Activated CD4-positive, alpha-beta T cell treated with anti-CD3 and anti-CD28 coated beads, Interleukin-2, amount 50 U/mL, for 4 hours (primary cell): Measurements from ENCODE around the gene C16orf74.

ENCODE experiments used
- DNase-seq, 2 experiments: peaks; one replicate each; pipeline ENCODE4 v3.0.0-alpha.2; 2020

Gene C16orf74

GRCh38 chr16:85668676-85669424, 82.0 kb downstream of the C16orf74 start:
- DNase-seq = no peak

- no peak for DNase-seq
Measured at GRCh38 chr16:85667841-85668413, 83.0 kb downstream of the C16orf74 start.

GRCh38 chr16:85667261-85667660, 83.6 kb downstream of the C16orf74 start:
- no peak for DNase-seq

- no peak for DNase-seq
Measured at GRCh38 chr16:85665929-85666328, 85.0 kb downstream of the C16orf74 start.

- no peak for DNase-seq
Measured at GRCh38 chr16:85665373-85665740, 85.5 kb downstream of the C16orf74 start.

GRCh38 chr16:85664580-85665372, 86.1 kb downstream of the C16orf74 start:
- DNase-seq = no peak

- no peak for DNase-seq
Measured at GRCh38 chr16:85663891-85664321, 87.0 kb downstream of the C16orf74 start.

- DNase-seq = no peak
Measured at GRCh38 chr16:85662976-85663830, 87.7 kb downstream of the C16orf74 start.

GRCh38 chr16:85662482-85662812, 88.4 kb downstream of the C16orf74 start:
- no peak for DNase-seq

- no peak for DNase-seq
Measured at GRCh38 chr16:85661740-85662481, 89.0 kb downstream of the C16orf74 start.

- no peak for DNase-seq
Measured at GRCh38 chr16:85660843-85661739, 89.8 kb downstream of the C16orf74 start.

GRCh38 chr16:85659805-85660511, 90.9 kb downstream of the C16orf74 start:
- peak; percentile 46 to 51 for DNase-seq

- DNase-seq = no peak
Measured at GRCh38 chr16:85659336-85659735, 91.6 kb downstream of the C16orf74 start.

GRCh38 chr16:85658504-85659326, 92.2 kb downstream of the C16orf74 start:
- no peak for DNase-seq

GRCh38 chr16:85657996-85658395, 92.9 kb downstream of the C16orf74 start:
- no peak for DNase-seq
